ENCODE results near the gene KIAA0825. TPM values are rescaled to one million over a fixed set of nuclear protein-coding genes. Genes with fewer than 3 reads are reported as not detected.

KIAA0825 gene
- total and polyA plus RNA-seq, 2 of the 8 experiments (the other 6 are each of a cell fraction or from before 2014, with no cell fraction given) = 0.60 to 1.0 TPM

- Histone ChIP-seq H2AFZ (ENCODE audit: low read length) (no peak overlapping the region), H3K14ac (ENCODE audit: insufficient read length) (no peak overlapping the region), H3K23me2 (ENCODE audit: low read depth, low read length) (no peaks in the 10 kb centered on the region), H2AK5ac (ENCODE audit: low read depth, low read length) (no peak overlapping the region), H3K18ac (ENCODE audit: extremely low read depth, low read length) (no peak overlapping the region), H3K4me3 (ENCODE audit: extremely low read depth in 1 of 4, insufficient read depth in 2 of 4, low read depth in 3 of 4, low read length in 4 of 4) (no peak overlapping the region), H3K56ac (replicated peaks; ENCODE audit: insufficient read length, low read depth, low read length) (no peak overlapping the region), H4K8ac (ENCODE audit: extremely low read depth, insufficient read depth, low read length) (no peak overlapping the region), H4K5ac (ENCODE audit: insufficient read length, low read depth, low read length) (no peak overlapping the region), H2BK120ac (replicated peaks; ENCODE audit: low read depth, low read length) (no peak overlapping the region), H3K27me3 (replicated peaks in 1 of 4; ENCODE audit: control insufficient read depth in 3 of 4, extremely low read depth in 1 of 4, insufficient read depth in 3 of 4, low read length in 3 of 4) (no peaks in the 10 kb centered on the region), H2BK12ac (ENCODE audit: low read depth, low read length) (no peak overlapping the region), H3K79me1 (ENCODE audit: low read depth, low read length) (peaks cover 3% of the 10 kb centered on the region; the same call in 1 of the 2 replicates), H4K20me1 (replicated peaks in 1 of 2; ENCODE audit: control insufficient read depth in 1 of 2, insufficient read depth in 2 of 2, low read length in 2 of 2) (peaks cover 0 to 4% of the 10 kb centered on the region in 2 experiments), H2BK5ac (ENCODE audit: low read depth, low read length) (no peak overlapping the region), H2BK15ac (ENCODE audit: low read length) (no peak overlapping the region), H3K36me3 (ENCODE audit: control insufficient read depth in 2 of 4, insufficient read depth in 4 of 4, low read length in 3 of 4) (peaks cover 0 to 3% (median 1%) of the 10 kb centered on the region in 4 experiments; a peak in 2 of 8 replicates), H3K4ac (replicated peaks; ENCODE audit: insufficient read length, low read depth, low read length) (no peak overlapping the region), H4K91ac (replicated peaks; ENCODE audit: insufficient read length, low read length) (no peak overlapping the region), H2BK20ac (ENCODE audit: low read length) (no peak overlapping the region), H3K23ac (ENCODE audit: insufficient read length) (no peak overlapping the region), H3K4me2 (ENCODE audit: insufficient read depth in 1 of 2, low read depth in 2 of 2, low read length in 2 of 2) (no peak overlapping the region), H3K9ac (replicated peaks in 1 of 4; ENCODE audit: extremely low read depth in 1 of 4, low read depth in 3 of 4, low read length in 3 of 4) (no peak overlapping the region), H3K4me1 (replicated peaks in 1 of 4; ENCODE audit: control insufficient read depth in 3 of 4, insufficient read depth in 4 of 4, low read length in 3 of 4) (peaks cover 0 to 4% (median under 1%) of the 10 kb centered on the region in 4 experiments; a peak in 1 of 7 replicates), H3K9me3 (ENCODE audit: insufficient read depth in 2 of 2, low read depth in 1 of 2, low read length in 1 of 2) (no peaks in the 10 kb centered on the region), H3K79me2 (ENCODE audit: control insufficient read depth in 1 of 2, insufficient read depth in 2 of 2, low read length in 2 of 2) (peaks cover 0 to 99% of the 10 kb centered on the region in 2 experiments; a peak in 2 of 4 replicates), H3K27ac (ENCODE audit: low read depth, low read length) (no peak overlapping the region)
- ChIA-PET POLR2A (ENCODE audit: partially characterized antibody) (interaction anchor here (0.9 to 1.2 kb wide), 2 partner anchors 8 to 14 kb away, joined by 3 to 5 read pairs; no protein-coding TSS in a partner anchor), CTCF (ENCODE audit: partially characterized antibody) (interaction anchor here (0.6 kb wide), 1 partner anchor 46 kb away, joined by 3 read pairs; no protein-coding TSS in a partner anchor)
- FAIRE-seq (no peak), DNase-seq (ENCODE audit: low read depth in 1 of 2, low spot score in 2 of 2) (no peak)
- 86% methylated on average over 1 of the region's 1 CpG; no CpG with 5 or more reads in 1 of the 2 experiments for WGBS, 2 experiments (ENCODE audit: extremely low coverage in 1 of 2, insufficient coverage in 1 of 2, insufficient read length in 1 of 2, insufficient replicate concordance in 2 of 2, low coverage in 1 of 2, low lambda C conversion rate in 2 of 2, missing lambda C conversion rate in 1 of 2)
- TF ChIP-seq YY1 (IDR thresholded peaks at IDR 0.05; ENCODE audit: low read depth, low read length) = no peak
- no peak for TF ChIP-seq FOSL1 (IDR thresholded peaks at IDR 0.05; ENCODE audit: insufficient read depth, low read depth, low read length)
- TF ChIP-seq KDM5A (IDR thresholded peaks at IDR 0.05; ENCODE audit: low read length) = no peak
- no peak for TF ChIP-seq BRCA1 (IDR thresholded peaks at IDR 0.05; ENCODE audit: low read depth, low read length)
- TF ChIP-seq SP4 (IDR thresholded peaks at IDR 0.05; ENCODE audit: low read length) = no peak
- TF ChIP-seq TAF7 (optimal IDR thresholded peaks at IDR 0.05; ENCODE audit: borderline replicate concordance, low read depth, low read length) = no peak
- TF ChIP-seq SP2 (IDR thresholded peaks at IDR 0.05; ENCODE audit: low read length) = no peak
These were observed 307.6 kb downstream of the KIAA0825 start for GRCh38 chr5:94310833-94311232.
